ENCODE measurements around the gene SGPP2. TPM values are rescaled to one million over a fixed set of nuclear protein-coding genes. Genes with fewer than 3 reads are reported as not detected.

Gene SGPP2
- total and polyA plus RNA-seq, 9 donors = 0.22 to 18.5 (median 1.9) TPM; not detected in 1

DNA sequence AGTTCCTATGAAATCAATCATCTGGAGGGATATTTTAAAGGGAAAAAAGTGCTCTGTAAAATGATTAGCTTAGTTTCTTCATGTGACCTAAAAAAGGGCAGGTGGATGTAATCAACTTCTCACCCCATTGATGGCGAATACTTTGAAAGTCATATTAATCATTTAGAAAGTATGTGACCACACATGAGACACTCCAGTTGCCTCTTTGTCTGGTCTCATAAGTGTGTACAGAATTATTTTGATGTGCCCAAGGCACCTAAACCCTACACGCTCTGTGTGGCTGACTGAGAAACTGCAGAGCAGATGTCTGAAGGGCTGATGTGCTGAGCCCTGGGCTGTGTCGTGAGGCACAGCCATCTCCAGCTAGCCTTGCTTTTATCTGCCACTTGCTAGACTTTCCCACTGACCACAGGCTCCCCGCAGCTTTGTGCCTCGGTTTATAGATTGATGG is 26.9 kb downstream of the SGPP2 start:
- Histone ChIP-seq H3K36me3 (no peaks in the 10 kb centered on the region), H3K4me1 (ENCODE audit: insufficient read depth) (peaks cover 6% of the 10 kb centered on the region), H3K4me3 (no peak overlapping the region), H3K9me3 (no peaks in the 10 kb centered on the region), H3K27me3 (no peaks in the 10 kb centered on the region), H3K27ac (no peak overlapping the region)
- DNase-seq = no peak
- intact Hi-C loops (cut with DNase I) = no loop called here
- 60 to 74% (median 69%) methylated on average over 5 of the region's 5 CpGs for WGBS, 3 donors
- TF ChIP-seq, protein P1, sequence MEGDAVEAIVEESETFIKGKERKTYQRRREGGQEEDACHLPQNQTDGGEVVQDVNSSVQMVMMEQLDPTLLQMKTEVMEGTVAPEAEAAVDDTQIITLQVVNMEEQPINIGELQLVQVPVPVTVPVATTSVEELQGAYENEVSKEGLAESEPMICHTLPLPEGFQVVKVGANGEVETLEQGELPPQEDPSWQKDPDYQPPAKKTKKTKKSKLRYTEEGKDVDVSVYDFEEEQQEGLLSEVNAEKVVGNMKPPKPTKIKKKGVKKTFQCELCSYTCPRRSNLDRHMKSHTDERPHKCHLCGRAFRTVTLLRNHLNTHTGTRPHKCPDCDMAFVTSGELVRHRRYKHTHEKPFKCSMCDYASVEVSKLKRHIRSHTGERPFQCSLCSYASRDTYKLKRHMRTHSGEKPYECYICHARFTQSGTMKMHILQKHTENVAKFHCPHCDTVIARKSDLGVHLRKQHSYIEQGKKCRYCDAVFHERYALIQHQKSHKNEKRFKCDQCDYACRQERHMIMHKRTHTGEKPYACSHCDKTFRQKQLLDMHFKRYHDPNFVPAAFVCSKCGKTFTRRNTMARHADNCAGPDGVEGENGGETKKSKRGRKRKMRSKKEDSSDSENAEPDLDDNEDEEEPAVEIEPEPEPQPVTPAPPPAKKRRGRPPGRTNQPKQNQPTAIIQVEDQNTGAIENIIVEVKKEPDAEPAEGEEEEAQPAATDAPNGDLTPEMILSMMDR (IDR thresholded peaks at IDR 0.05) = no peak
- TF ChIP-seq POLR2A (IDR thresholded peaks at IDR 0.05) (no peak), EP300 (IDR thresholded peaks at IDR 0.05) (no peak)

DNA sequence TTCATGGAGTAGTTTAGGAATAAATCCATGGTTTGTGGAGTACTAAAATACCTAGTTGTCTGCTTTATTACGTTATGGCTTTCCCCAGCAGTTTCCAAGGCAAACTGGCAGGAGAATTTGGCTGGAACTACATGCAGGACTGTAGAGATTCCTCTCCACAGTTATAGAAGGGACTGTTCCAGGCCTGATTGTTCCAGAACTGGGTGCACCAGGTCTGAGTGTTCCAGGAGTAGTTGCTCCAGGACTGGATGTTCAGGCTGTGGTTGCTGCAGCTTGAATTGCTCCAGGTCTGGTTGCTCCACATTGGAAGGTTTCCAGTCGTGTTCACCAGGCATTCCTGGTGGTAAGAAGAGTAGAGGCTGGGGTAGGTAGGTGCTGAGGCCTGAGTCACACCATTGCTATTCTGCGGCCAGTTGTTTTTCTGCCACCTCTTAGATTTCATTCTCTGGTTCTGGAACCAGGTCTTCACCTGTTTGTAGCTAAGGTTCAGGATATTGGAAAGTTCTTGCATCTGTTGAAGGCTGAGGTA is 28.1 kb downstream of the SGPP2 start:
- intact Hi-C loops (cut with DNase I) = no loop called here

DNA sequence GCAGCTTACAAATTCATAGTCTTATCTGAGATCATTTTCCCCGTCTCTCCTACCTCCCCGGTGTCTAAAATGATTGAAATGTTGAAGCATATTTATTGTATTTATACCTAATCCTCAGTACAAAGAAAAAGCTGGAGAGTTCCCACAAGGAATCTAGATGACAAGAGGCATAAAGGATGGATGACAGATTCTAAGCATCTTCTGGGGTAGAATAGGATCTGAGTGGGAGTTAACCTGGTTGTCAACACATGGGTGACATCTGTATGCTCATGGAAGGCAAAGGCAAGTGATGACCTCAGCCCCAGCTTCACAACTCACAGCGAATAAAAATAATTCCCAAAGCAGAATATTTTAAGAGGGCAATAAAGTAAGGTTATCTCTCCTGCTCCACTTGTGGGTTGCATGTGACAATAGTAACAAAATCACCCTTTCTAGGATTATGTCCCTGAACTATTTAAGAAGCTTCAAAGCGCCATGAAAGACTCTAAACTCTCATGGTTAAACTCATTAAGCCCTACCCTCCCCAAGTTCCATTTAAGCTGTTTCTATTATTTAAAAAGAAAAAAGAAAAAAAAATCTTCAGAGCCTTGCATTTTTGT is 32.2 kb downstream of the SGPP2 start:
- H3K4me3 ChIP-seq = no peak overlapping the region
- H3K9me3 ChIP-seq = no peaks in the 10 kb centered on the region
- no peaks in the 10 kb centered on the region for H3K4me1 ChIP-seq (ENCODE audit: insufficient read depth)
- TF ChIP-seq, protein P1 (IDR thresholded peaks at IDR 0.05) = no peak
- TF ChIP-seq EP300 (IDR thresholded peaks at IDR 0.05) (no peak), POLR2A (IDR thresholded peaks at IDR 0.05) (no peak)
- H3K27me3 ChIP-seq = no peaks in the 10 kb centered on the region
- 83 to 89% (median 88%) methylated on average over 4 of the region's 4 CpGs for WGBS, 3 donors
- DNase-seq = no peak
- intact Hi-C loops (cut with DNase I) = no loop called here
- no peaks in the 10 kb centered on the region for H3K36me3 ChIP-seq
- H3K27ac ChIP-seq = no peak overlapping the region

More for the DNA sequence above, 28.1 kb downstream of the SGPP2 start:
- 67 to 72% (median 71%) methylated on average over 3 of the region's 3 CpGs for WGBS, 3 donors
- H3K36me3 ChIP-seq = no peaks in the 10 kb centered on the region
- H3K9me3 ChIP-seq = no peaks in the 10 kb centered on the region
- H3K4me1 ChIP-seq (ENCODE audit: insufficient read depth) = peaks cover 6% of the 10 kb centered on the region
- no peak overlapping the region for H3K27ac ChIP-seq
- no peak for DNase-seq
- no peaks in the 10 kb centered on the region for H3K27me3 ChIP-seq
- TF ChIP-seq, protein P1 (IDR thresholded peaks at IDR 0.05) = no peak
- no peak for TF ChIP-seq POLR2A (IDR thresholded peaks at IDR 0.05)
- TF ChIP-seq EP300 (IDR thresholded peaks at IDR 0.05) = no peak
- H3K4me3 ChIP-seq = no peak overlapping the region

DNA sequence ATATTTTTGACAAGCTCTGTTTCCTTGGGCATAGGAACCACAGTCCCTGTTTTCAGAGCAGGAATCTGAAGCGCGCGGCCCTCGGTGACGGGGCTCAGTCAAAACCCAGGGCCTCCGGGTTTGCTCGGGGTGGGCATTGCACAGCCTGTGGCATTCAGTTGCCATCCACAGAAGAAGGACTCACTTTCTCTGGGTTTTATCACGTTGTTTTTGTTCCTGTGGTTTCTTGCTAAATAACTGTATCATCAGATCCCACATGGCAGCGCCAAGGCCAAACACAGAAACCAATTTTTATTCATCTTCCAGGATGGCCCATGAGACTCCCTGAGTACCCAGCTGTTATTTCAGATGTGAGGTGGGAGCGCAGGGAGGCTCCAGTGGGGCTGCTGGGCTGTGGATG is 35.6 kb downstream of the SGPP2 start:
- no peaks in the 10 kb centered on the region for H3K9me3 ChIP-seq
- no peaks in the 10 kb centered on the region for H3K27me3 ChIP-seq
- intact Hi-C loops (cut with DNase I) = no loop called here
- no peak for TF ChIP-seq POLR2A (IDR thresholded peaks at IDR 0.05)
- TF ChIP-seq EP300 (IDR thresholded peaks at IDR 0.05) = no peak
- peaks cover 5% of the 10 kb centered on the region for H3K4me1 ChIP-seq (ENCODE audit: insufficient read depth)
- no peak overlapping the region for H3K27ac ChIP-seq
- no peaks in the 10 kb centered on the region for H3K36me3 ChIP-seq
- no peak overlapping the region for H3K4me3 ChIP-seq
- WGBS, 3 donors = 90 to 96% (median 94%) methylated on average over 10 of the region's 10 CpGs
- no peak for DNase-seq

DNA sequence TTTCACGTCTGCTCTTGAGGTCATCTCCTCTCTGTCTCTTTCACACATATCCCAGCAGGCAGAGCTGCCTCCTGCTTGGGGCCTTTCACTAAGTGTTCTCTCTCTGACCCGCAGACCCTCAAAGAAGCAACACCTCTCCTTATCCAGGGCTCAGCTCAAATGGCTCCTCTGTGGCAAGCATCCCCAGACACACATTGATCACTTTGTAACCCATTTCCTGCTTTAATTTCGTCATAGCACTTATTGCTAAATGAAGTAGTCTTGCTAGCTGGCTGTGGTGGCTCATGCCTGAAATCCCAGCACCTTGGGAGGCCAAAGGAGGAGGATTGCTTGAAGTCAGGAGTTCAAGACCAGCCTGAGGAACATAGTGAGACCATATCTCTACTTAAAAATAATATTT is 41.4 kb downstream of the SGPP2 start:
- intact Hi-C loops (cut with DNase I) = no loop called here
- no peaks in the 10 kb centered on the region for H3K27me3 ChIP-seq
- H3K36me3 ChIP-seq = no peaks in the 10 kb centered on the region
- H3K4me1 ChIP-seq (ENCODE audit: insufficient read depth) = peaks cover 9% of the 10 kb centered on the region
- no peak overlapping the region for H3K4me3 ChIP-seq
- TF ChIP-seq POLR2A (IDR thresholded peaks at IDR 0.05) (no peak), EP300 (IDR thresholded peaks at IDR 0.05) (no peak)
- TF ChIP-seq, protein P1 (IDR thresholded peaks at IDR 0.05) = no peak
- 70 to 79% (median 76%) methylated on average over 3 of the region's 3 CpGs for WGBS, 3 donors
- no peaks in the 10 kb centered on the region for H3K9me3 ChIP-seq
- H3K27ac ChIP-seq = no peak overlapping the region
- DNase-seq = no peak

All from ovary (tissue), 9 donors.